Liver (tissue), 9 donors: Measurements from ENCODE around the gene RNF4. TPM values are rescaled to one million over a fixed set of nuclear protein-coding genes. Genes with fewer than 3 reads are reported as not detected.

Experiments
- DNase-seq: peaks from one replicate; pipeline ENCODE4 v3.0.0-alpha.2; 2017; ENCODE audit warnings: low spot score
- H3K27ac ChIP-seq, 2 donors: one replicate each; pipeline ENCODE4 v1.7.0; 2013; ENCODE audit warnings: inconsistent platforms in 2 of 2, low read length in 2 of 2, control low read depth in 1 of 2, low read depth in 1 of 2, mild to moderate bottlenecking in 1 of 2
- H3K27me3 ChIP-seq, 4 donors: one replicate each; pipeline versions ENCODE4 v1.6.1 to v1.7.0; 2013; ENCODE audit warnings: low read length in 3 of 4, inconsistent platforms in 1 of 4, mild to moderate bottlenecking in 1 of 4, moderate library complexity in 1 of 4; ENCODE audit not compliant: control insufficient read depth in 4 of 4, insufficient read depth in 4 of 4
- H3K36me3 ChIP-seq, 4 donors: one replicate each; pipeline versions ENCODE4 v1.6.1 to v1.7.0; 2013; ENCODE audit warnings: low read length in 3 of 4, mild to moderate bottlenecking in 3 of 4, low read depth in 1 of 4, moderate library complexity in 1 of 4; ENCODE audit not compliant: control insufficient read depth in 4 of 4, insufficient read depth in 3 of 4
- H3K4me1 ChIP-seq, 4 donors: one replicate each; pipeline versions ENCODE4 v1.6.1 to v1.7.0; 2013; ENCODE audit warnings: low read length in 3 of 4, mild to moderate bottlenecking in 3 of 4, moderate library complexity in 1 of 4; ENCODE audit not compliant: control insufficient read depth in 4 of 4, insufficient read depth in 4 of 4
- H3K4me3 ChIP-seq, 3 donors: one replicate each; pipeline versions ENCODE4 v1.6.1 to v1.7.0; 2013; ENCODE audit warnings: low read length in 3 of 3, control low read depth in 1 of 3, low read depth in 1 of 3, mild to moderate bottlenecking in 1 of 3
- H3K9ac ChIP-seq, 2 donors: one replicate each; pipeline ENCODE4 v1.7.0; 2013; ENCODE audit warnings: low read length in 2 of 2, mild to moderate bottlenecking in 2 of 2, moderate library complexity in 2 of 2, control low read depth in 1 of 2, low read depth in 1 of 2
- H3K9me3 ChIP-seq, 4 donors: one replicate each; pipeline versions ENCODE4 v1.6.1 to v1.7.0; 2013; ENCODE audit warnings: low read length in 3 of 4; ENCODE audit not compliant: control insufficient read depth in 4 of 4
- CTCF ChIP-seq: fragments of 150-350 bp; IDR thresholded peaks from 2 replicates; pipeline ENCODE4 v1.5.1; 2017; ENCODE audit warnings: improper control_type of control experiment, low read depth, low read length; ENCODE audit not compliant: missing input control
- FOXA2 ChIP-seq: IDR thresholded peaks from 2 replicates; pipeline ENCODE4 v1.6.1; 2016; ENCODE audit warnings: antibody characterized with exemption
- HNF4A ChIP-seq, 2 donors: conservative IDR thresholded peaks; 2 replicates each; pipeline ENCODE4 v1.6.1; 2016; ENCODE audit warnings: antibody characterized with exemption in 2 of 2, mild to moderate bottlenecking in 2 of 2
- HNF4G ChIP-seq: IDR thresholded peaks from 2 replicates; pipeline ENCODE4 v1.6.1; 2016; ENCODE audit warnings: antibody characterized with exemption
- JUND ChIP-seq, 2 donors: IDR thresholded peaks; 2 replicates each; pipeline ENCODE4 v1.6.1; 2016; ENCODE audit warnings: antibody characterized with exemption in 2 of 2
- NR2F2 ChIP-seq: IDR thresholded peaks from 2 replicates; pipeline ENCODE4 v1.6.1; 2016; ENCODE audit warnings: antibody characterized with exemption
- RXRA ChIP-seq, 2 donors: IDR thresholded peaks; 2 replicates each; pipeline ENCODE4 v1.6.1; 2017 to 2018; ENCODE audit warnings: antibody characterized with exemption in 2 of 2, mild to moderate bottlenecking in 1 of 2
- SP1 ChIP-seq: IDR thresholded peaks from 2 replicates; pipeline ENCODE4 v1.6.1; 2018; ENCODE audit warnings: antibody characterized with exemption, mild to moderate bottlenecking
- TAF1 ChIP-seq: conservative IDR thresholded peaks from 2 replicates; pipeline ENCODE4 v1.6.1; 2016; ENCODE audit warnings: antibody characterized with exemption, mild to moderate bottlenecking
- YY1 ChIP-seq: IDR thresholded peaks from 2 replicates; pipeline ENCODE4 v1.6.1; 2016; ENCODE audit warnings: antibody characterized with exemption, mild to moderate bottlenecking
- WGBS: extraction: QIAGEN DNeasy Blood & Tissue Kit; methylation state at CpG from one replicate; pipeline ENCODE4 v1.1.7; 2013; 5-methylcytosine and 5-hydroxymethylcytosine counted together
- polyA plus RNA-seq, 2 donors: library from polyadenylated mRNA; stranded (reverse) in 1 of 2; unstranded in 1 of 2; fragments of 200-250 nt in 1 of 2; fragments of >200 nt in 1 of 2; fragmentation: Nextera tagmentation in 1 of 2; extraction: Ambion mirVana in 1 of 2; gene quantifications; one replicate each; pipeline versions ENCODE4 v1.2.1 to v1.2.3, GENCODE V29; 2013 to 2015
- total RNA-seq, 2 donors: library from RNA; depleted of rRNA; stranded (reverse); fragments of >200 nt; gene quantifications; one replicate each; pipeline ENCODE4 v1.2.3, GENCODE V29; 2014
- TF ChIP-seq, protein P1 (sequence below): IDR thresholded peaks from 2 replicates; pipeline ENCODE4 v1.6.1; 2016; ENCODE audit warnings: antibody characterized with exemption
- TF ChIP-seq, protein P2 (sequence below): IDR thresholded peaks from 2 replicates; pipeline ENCODE4 v1.6.1; 2016; ENCODE audit warnings: antibody characterized with exemption, mild to moderate bottlenecking
- TF ChIP-seq, protein P3 (sequence below): IDR thresholded peaks from 2 replicates; pipeline ENCODE4 v1.6.1; 2016; ENCODE audit warnings: antibody characterized with exemption
- donor health status: healthy.
- donor health status: healthy.
- donor health status: healthy.
- donor health status: healthy.
- donor health status: healthy.

The RNF4 gene
- total and polyA plus RNA-seq, 4 donors = 13.0 to 31.0 (median 17.2) TPM

DNA sequence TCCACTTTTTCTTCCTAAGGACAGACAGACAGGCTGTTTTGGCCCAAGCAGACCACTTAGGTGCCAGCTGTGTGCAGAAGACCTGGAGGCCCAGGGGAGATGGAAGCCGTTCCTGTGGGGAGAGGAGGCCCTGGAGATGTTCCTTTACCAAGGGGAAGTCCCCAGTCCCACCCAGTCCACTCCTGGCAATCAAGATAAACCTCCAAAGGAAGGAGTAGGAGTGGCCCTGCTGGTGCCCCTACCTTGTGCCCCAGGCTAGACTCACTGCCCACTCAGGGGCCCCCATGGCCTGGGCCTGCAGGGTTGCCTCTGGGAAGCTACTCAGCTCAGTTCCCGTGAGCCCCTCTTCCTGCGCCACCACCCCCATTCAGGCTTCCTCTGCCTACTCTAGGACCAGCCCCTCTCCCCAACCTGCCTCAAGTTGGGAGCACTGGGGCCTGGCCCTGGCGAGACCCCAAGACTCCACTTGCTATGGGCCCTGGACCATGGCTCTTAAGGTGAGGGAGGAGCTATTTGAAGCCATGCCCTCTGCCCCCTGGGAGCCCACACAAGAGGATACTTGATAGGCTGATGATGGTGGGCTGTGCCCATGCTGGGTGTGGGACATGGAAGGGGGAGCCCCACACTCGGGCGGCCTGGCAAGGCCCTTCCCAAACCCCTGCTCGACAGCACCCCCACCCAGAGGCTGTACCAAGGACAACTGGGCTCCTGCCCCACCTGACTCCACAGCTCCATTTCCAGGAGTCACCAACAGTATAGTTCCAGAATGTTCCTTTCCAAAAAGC is 24.8 kb upstream of the RNF4 start (continued):
- TF ChIP-seq JUND (IDR thresholded peaks at IDR 0.05) = no peak
- no peak for TF ChIP-seq TAF1

- DNase-seq = no peak
Measured at GRCh38 chr4:2445130-2445529, 23.8 kb upstream of the RNF4 start.

More at GRCh38 chr4:2445130-2445529, 23.8 kb upstream of the RNF4 start:
- no peaks in the 10 kb centered on the region for H3K27me3 ChIP-seq
- H3K9me3 ChIP-seq = no peaks in the 10 kb centered on the region
- no peak overlapping the region for H3K27ac ChIP-seq
- no peak overlapping the region for H3K4me3 ChIP-seq
- no peak for TF ChIP-seq FOXA2
- TF ChIP-seq HNF4G = no peak
- TF ChIP-seq HNF4A (conservative IDR thresholded peaks at IDR 0.05) = no peak
- TF ChIP-seq, protein P1, sequence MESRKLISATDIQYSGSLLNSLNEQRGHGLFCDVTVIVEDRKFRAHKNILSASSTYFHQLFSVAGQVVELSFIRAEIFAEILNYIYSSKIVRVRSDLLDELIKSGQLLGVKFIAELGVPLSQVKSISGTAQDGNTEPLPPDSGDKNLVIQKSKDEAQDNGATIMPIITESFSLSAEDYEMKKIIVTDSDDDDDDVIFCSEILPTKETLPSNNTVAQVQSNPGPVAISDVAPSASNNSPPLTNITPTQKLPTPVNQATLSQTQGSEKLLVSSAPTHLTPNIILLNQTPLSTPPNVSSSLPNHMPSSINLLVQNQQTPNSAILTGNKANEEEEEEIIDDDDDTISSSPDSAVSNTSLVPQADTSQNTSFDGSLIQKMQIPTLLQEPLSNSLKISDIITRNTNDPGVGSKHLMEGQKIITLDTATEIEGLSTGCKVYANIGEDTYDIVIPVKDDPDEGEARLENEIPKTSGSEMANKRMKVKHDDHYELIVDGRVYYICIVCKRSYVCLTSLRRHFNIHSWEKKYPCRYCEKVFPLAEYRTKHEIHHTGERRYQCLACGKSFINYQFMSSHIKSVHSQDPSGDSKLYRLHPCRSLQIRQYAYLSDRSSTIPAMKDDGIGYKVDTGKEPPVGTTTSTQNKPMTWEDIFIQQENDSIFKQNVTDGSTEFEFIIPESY = no peak
- no peak for TF ChIP-seq SP1
- no peak for TF ChIP-seq RXRA (IDR thresholded peaks at IDR 0.05)
- TF ChIP-seq CTCF = no peak
- no peak for TF ChIP-seq JUND (IDR thresholded peaks at IDR 0.05)
- no peak for TF ChIP-seq NR2F2
- TF ChIP-seq, protein P2, sequence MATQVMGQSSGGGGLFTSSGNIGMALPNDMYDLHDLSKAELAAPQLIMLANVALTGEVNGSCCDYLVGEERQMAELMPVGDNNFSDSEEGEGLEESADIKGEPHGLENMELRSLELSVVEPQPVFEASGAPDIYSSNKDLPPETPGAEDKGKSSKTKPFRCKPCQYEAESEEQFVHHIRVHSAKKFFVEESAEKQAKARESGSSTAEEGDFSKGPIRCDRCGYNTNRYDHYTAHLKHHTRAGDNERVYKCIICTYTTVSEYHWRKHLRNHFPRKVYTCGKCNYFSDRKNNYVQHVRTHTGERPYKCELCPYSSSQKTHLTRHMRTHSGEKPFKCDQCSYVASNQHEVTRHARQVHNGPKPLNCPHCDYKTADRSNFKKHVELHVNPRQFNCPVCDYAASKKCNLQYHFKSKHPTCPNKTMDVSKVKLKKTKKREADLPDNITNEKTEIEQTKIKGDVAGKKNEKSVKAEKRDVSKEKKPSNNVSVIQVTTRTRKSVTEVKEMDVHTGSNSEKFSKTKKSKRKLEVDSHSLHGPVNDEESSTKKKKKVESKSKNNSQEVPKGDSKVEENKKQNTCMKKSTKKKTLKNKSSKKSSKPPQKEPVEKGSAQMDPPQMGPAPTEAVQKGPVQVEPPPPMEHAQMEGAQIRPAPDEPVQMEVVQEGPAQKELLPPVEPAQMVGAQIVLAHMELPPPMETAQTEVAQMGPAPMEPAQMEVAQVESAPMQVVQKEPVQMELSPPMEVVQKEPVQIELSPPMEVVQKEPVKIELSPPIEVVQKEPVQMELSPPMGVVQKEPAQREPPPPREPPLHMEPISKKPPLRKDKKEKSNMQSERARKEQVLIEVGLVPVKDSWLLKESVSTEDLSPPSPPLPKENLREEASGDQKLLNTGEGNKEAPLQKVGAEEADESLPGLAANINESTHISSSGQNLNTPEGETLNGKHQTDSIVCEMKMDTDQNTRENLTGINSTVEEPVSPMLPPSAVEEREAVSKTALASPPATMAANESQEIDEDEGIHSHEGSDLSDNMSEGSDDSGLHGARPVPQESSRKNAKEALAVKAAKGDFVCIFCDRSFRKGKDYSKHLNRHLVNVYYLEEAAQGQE = no peak
- TF ChIP-seq, protein P3, sequence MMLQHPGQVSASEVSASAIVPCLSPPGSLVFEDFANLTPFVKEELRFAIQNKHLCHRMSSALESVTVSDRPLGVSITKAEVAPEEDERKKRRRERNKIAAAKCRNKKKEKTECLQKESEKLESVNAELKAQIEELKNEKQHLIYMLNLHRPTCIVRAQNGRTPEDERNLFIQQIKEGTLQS = no peak
- TF ChIP-seq YY1 = no peak
- H3K36me3 ChIP-seq = no peaks in the 10 kb centered on the region
- no peaks in the 10 kb centered on the region for H3K4me1 ChIP-seq
- H3K9ac ChIP-seq = no peak overlapping the region
- 98% methylated on average over 9 of the region's 9 CpGs for WGBS
